Large intestine (tissue), 3 donors: ENCODE results near the gene C1orf141. TPM values are rescaled to one million over a fixed set of nuclear protein-coding genes. Genes with fewer than 3 reads are reported as not detected.

Source experiments
- DNase-seq, 2 donors: peaks; one replicate each; pipeline versions ENCODE4 v3.0.0 to v3.0.0-alpha.2; 2013
- H3K27ac ChIP-seq: one replicate; pipeline ENCODE4 v1.5.1; 2013; ENCODE audit warnings: low read length
- H3K27me3 ChIP-seq: 2 replicates; pipeline ENCODE4 v1.6.1; 2013; ENCODE audit warnings: low read length; ENCODE audit not compliant: control insufficient read depth, insufficient read depth
- H3K36me3 ChIP-seq: 2 replicates; pipeline ENCODE4 v1.6.1; 2013; ENCODE audit warnings: low read length; ENCODE audit not compliant: control insufficient read depth, insufficient read depth
- H3K4me1 ChIP-seq: one replicate; pipeline ENCODE4 v1.6.1; 2013; ENCODE audit warnings: low read length; ENCODE audit not compliant: control insufficient read depth, insufficient read depth
- H3K4me3 ChIP-seq: one replicate; pipeline ENCODE4 v1.5.1; 2013; ENCODE audit warnings: low read length
- H3K9me3 ChIP-seq: one replicate; pipeline ENCODE4 v1.6.1; 2013; ENCODE audit warnings: mild to moderate bottlenecking, low read depth, low read length, moderate library complexity; ENCODE audit not compliant: control insufficient read depth
- WGBS: methylation state at CpG from one replicate; pipeline ENCODE4 v1.1.5; 2013; ENCODE audit warnings: low lambda C conversion rate; ENCODE audit not compliant: insufficient coverage; 5-methylcytosine and 5-hydroxymethylcytosine counted together
- polyA plus RNA-seq: library from polyadenylated mRNA; unstranded; fragments of 120-200 nt; gene quantifications from one replicate; pipeline ENCODE4 v1.2.1, GENCODE V29; 2013

C1orf141 gene
- polyA plus RNA-seq, 1 donor, result 0.22 TPM

- DNase-seq, result no peak
- Histone ChIP-seq H3K9me3 (no peaks in the 10 kb centered on the region), H3K4me3 (no peak overlapping the region), H3K27ac (no peak overlapping the region), H3K4me1 (no peaks in the 10 kb centered on the region), H3K36me3 (no peaks in the 10 kb centered on the region), H3K27me3 (no peaks in the 10 kb centered on the region)
- WGBS, result 100% methylated on average over 1 of the region's 1 CpG
Measured at GRCh38 chr1:67059346-67059745, 75.4 kb downstream of the C1orf141 start.

GRCh38 chr1:67058761-67059160, 76.0 kb downstream of the C1orf141 start:
- H3K9me3 ChIP-seq, result no peaks in the 10 kb centered on the region
- no peak for DNase-seq
- H3K4me1 ChIP-seq, result no peaks in the 10 kb centered on the region
- no peaks in the 10 kb centered on the region for H3K27me3 ChIP-seq
- no peak overlapping the region for H3K27ac ChIP-seq
- 80% methylated on average over 1 of the region's 3 CpGs for WGBS
- H3K36me3 ChIP-seq, result no peaks in the 10 kb centered on the region
- no peak overlapping the region for H3K4me3 ChIP-seq

- peak in 1 of 2 donors; percentile 49 for DNase-seq
- no peak overlapping the region for H3K27ac ChIP-seq
- H3K27me3 ChIP-seq, result no peaks in the 10 kb centered on the region
- 86% methylated on average over 1 of the region's 1 CpG for WGBS
- H3K9me3 ChIP-seq, result no peaks in the 10 kb centered on the region
- H3K4me3 ChIP-seq, result no peak overlapping the region
- H3K36me3 ChIP-seq, result no peaks in the 10 kb centered on the region
- H3K4me1 ChIP-seq, result no peaks in the 10 kb centered on the region
Measured at GRCh38 chr1:67058242-67058641, 76.5 kb downstream of the C1orf141 start.

- Histone ChIP-seq H3K4me1 (peaks cover 8% of the 10 kb centered on the region), H3K36me3 (peaks cover 6% of the 10 kb centered on the region)
- 0% methylated on average over 2 of the region's 73 CpGs for WGBS
Measured at GRCh38 chr1:67053785-67054772, 80.7 kb downstream of the C1orf141 start, which contains the start of gene SLC35D1. Gene SLC35D1, minus strand, starts transcription at chr1:67054148. Its CDS starts 135 bp downstream, at chr1:67054013.

GRCh38 chr1:67053535-67053784, 81.3 kb downstream of the C1orf141 start:
- DNase-seq, result peak in 1 of 2 donors; percentile 61
- H3K9me3 ChIP-seq, result no peaks in the 10 kb centered on the region
- no CpG with 5 or more reads among the region's 34 CpGs for WGBS
- peak overlapping the region; percentile 86 for H3K4me3 ChIP-seq
- H3K27ac ChIP-seq, result peak overlapping the region; percentile 96
- H3K27me3 ChIP-seq, result no peaks in the 10 kb centered on the region
- H3K36me3 ChIP-seq, result peaks cover 11% of the 10 kb centered on the region
- peaks cover 8% of the 10 kb centered on the region for H3K4me1 ChIP-seq

More at GRCh38 chr1:67053785-67054772, 80.7 kb downstream of the C1orf141 start, which contains the start of gene SLC35D1:
- Histone ChIP-seq H3K4me3 (peak within 1 kb of the TSS; percentile 86), H3K27me3 (no peaks in the 10 kb centered on the region), H3K9me3 (no peaks in the 10 kb centered on the region), H3K27ac (peak within 1 kb of the TSS; percentile 96)
- peak; percentile 81 to 93 for DNase-seq

GRCh38 chr1:67052741-67053534, 81.8 kb downstream of the C1orf141 start:
- H3K4me1 ChIP-seq, result peaks cover 8% of the 10 kb centered on the region
- no peaks in the 10 kb centered on the region for H3K9me3 ChIP-seq
- H3K27ac ChIP-seq, result peak overlapping the region; percentile 82
- H3K36me3 ChIP-seq, result peaks cover 16% of the 10 kb centered on the region
- DNase-seq, result no peak
- no peaks in the 10 kb centered on the region for H3K27me3 ChIP-seq
- H3K4me3 ChIP-seq, result peak overlapping the region; percentile 85
- 0% methylated on average over 2 of the region's 25 CpGs for WGBS

GRCh38 chr1:67051196-67051595, 83.6 kb downstream of the C1orf141 start:
- Histone ChIP-seq H3K27me3 (no peaks in the 10 kb centered on the region), H3K9me3 (no peaks in the 10 kb centered on the region), H3K4me3 (peak overlapping the region; percentile 85), H3K4me1 (peaks cover 8% of the 10 kb centered on the region), H3K36me3 (peaks cover 30% of the 10 kb centered on the region), H3K27ac (no peak overlapping the region)
- WGBS, result no CpG with 5 or more reads among the region's 4 CpGs
- DNase-seq, result no peak

- H3K9me3 ChIP-seq, result no peaks in the 10 kb centered on the region
- H3K4me1 ChIP-seq, result no peaks in the 10 kb centered on the region
- H3K4me3 ChIP-seq, result no peak overlapping the region
- whole genome bisulfite sequencing, result 100% methylated on average over 1 of the region's 4 CpGs
- H3K36me3 ChIP-seq, result peaks cover 68% of the 10 kb centered on the region
- DNase-seq, result peak in 1 of 2 donors; percentile 25
- H3K27me3 ChIP-seq, result no peaks in the 10 kb centered on the region
- no peak overlapping the region for H3K27ac ChIP-seq
Measured at GRCh38 chr1:67044631-67045270, 90.0 kb downstream of the C1orf141 start.

GRCh38 chr1:67043366-67043765, 91.4 kb downstream of the C1orf141 start:
- Histone ChIP-seq H3K4me1 (no peaks in the 10 kb centered on the region), H3K27me3 (no peaks in the 10 kb centered on the region), H3K9me3 (no peaks in the 10 kb centered on the region), H3K36me3 (peaks cover 71% of the 10 kb centered on the region), H3K4me3 (no peak overlapping the region), H3K27ac (no peak overlapping the region)
- WGBS, result 60% methylated on average over 1 of the region's 3 CpGs
- no peak for DNase-seq
